Measurements from ENCODE around the gene MIXL1.
"Not testable (repeated sequence)": the region's sequence is repeated elsewhere in the genome, so short reads cannot be mapped to it uniquely, and the experiment has no call there.

- TF ChIP-seq CTCF (conservative IDR thresholded peaks at IDR 0.05; ENCODE audit: low read depth in 2 of 2); POLR2AphosphoS5 (IDR thresholded peaks at IDR 0.05; ENCODE audit: low read depth); CREB1 (CRISPR knock-in tag; IDR thresholded peaks at IDR 0.05; ENCODE audit: low read depth); EZH2phosphoT487 (IDR thresholded peaks at IDR 0.05; ENCODE audit: unreplicated experiment); JUNB (IDR thresholded peaks at IDR 0.05; ENCODE audit: unreplicated experiment); EZH2 (IDR thresholded peaks at IDR 0.05; ENCODE audit: low read depth, unreplicated experiment); REST (IDR thresholded peaks at IDR 0.05; ENCODE audit: unreplicated experiment); ZNF114 (CRISPR knock-in tag; IDR thresholded peaks at IDR 0.05): not testable (repeated sequence)
Measured at GRCh38 chr1:226252841-226253240, 29.4 kb downstream of the MIXL1 start.

Data from GM23338 (cell line).